Fibroblast of skin of abdomen (primary cell): ENCODE measurements around the gene MAPK11.
A peak's percentile ranks its signal among the peaks of the same experiment; 100 is the strongest.
"Not testable (repeated sequence)": the region's sequence is repeated elsewhere in the genome, so short reads cannot be mapped to it uniquely, and the experiment has no call there.

Experiments used
- DNase-seq: peaks from one replicate; pipeline ENCODE4 v3.0.0-alpha.2; 2013

The MAPK11 gene

GRCh38 chr22:50275181-50276055, 5.2 kb upstream of the MAPK11 start:
- DNase-seq = no peak

DNA sequence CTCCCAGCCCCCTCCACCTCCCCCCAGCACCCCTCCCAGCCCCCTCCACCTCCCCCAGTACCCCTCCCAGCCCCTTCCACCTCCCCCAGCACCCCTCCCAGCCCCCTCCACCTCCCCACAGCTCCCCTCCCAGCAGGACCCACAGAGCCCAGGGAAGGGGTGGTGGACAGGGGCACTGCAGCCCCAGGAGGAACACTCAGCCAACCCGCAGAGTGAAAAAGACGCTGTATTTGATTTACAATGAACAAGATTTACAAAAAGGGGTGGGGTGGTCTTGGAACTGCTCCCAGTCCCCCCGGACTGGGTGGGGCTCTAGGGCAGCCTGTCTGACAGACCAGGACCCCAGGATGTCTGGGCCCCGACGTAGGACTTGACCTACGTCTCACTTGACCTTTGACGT, 4.6 kb upstream of the MAPK11 start:
- no peak for DNase-seq

DNA sequence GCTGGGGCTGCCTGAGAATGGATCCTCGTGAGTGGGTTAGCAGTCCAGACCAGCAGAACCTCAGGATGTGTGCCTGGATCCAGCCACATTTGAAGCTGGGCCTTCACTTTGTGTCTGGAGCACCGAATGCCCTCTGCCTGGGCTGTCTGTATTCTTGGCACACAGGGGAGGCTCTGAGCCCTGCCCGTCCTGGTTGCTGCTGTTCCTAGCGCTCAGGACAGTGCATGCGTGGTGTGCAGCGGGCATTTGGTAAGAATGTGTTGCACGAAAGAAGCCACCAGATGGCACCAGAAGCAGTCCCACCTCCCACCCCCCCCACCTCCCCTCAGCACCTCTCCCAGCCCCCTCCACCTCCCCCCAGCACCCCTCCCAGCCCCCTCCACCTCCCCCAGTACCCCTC, 4.1 kb upstream of the MAPK11 start:
- peak; percentile 57 for DNase-seq

DNA sequence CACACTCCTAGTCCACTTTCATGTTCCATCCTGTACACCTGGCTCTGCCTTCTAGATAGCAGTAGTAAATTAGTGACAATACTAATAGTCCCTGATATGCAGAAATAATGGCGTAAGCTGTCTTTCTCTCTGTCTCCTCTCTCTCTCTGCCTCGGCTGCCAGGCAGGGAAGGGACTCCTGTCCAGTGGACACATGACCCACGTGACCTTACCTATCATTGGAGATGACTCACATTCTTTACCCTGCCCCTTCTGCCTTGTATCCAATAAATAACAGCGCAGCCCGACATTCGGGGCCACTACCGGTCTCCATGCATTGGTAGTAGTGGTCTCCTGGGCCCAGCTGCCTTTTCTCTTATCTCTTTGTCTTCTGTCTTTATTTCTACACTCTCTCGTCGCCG, 3.6 kb upstream of the MAPK11 start:
- DNase-seq = not testable (repeated sequence)

DNA sequence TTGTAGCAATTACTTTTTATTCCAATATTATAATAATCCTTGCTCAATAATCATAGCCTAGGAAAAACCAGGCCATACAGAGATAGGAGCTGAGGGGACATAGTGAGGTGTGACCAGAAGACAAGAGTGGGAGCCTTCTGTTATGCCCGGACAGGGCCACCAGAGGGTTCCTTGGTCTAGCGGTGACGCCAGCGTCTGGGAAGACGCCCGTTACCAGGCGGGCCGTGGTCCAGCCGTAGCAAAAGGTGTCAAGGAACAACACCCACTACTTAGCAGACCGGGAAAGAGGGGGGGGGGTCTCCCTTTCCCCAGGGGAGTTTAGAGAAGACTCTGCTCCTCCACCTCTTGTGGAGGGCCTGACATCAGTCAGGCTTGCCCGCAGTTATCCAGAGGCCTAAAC, 3.2 kb upstream of the MAPK11 start:
- not testable (repeated sequence) for DNase-seq

DNA sequence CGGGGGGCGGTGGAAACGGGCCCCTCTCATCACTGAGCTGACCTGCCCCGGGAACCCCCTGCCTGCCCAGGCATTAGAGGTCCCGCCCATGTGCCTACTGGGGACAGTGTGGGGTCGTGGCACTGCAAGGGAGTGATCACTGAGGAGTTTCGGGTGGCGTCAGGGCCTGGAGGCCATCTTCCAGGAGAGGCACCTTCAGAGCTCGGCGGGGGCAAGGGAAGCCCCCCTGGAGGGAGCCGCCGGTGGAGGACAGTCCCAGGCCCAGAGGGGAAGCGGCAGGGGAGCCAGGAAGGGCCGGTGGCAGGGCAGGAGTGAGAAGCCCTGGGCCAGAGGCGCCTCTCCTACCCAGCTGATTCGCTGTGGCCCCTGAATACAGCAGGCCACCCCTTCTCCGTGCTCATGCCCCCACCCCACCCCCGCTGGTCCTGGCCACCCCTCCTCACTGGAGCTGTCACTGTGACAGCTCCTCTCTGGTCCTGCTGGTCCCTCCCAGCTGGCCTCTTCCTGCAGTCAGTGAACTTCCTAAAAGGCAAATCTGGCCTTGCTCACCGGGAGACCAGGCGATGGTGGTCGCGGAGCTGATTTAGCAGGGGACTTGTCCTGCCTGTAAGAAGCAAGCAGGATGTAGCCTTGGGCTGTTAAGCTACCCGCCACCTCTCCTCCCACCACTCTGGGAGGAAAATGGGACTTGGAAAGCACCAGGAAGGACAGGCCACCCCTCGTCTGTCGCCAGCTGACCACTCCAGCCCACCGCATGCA, 2.0 kb upstream of the MAPK11 start:
- DNase-seq = no peak

DNA sequence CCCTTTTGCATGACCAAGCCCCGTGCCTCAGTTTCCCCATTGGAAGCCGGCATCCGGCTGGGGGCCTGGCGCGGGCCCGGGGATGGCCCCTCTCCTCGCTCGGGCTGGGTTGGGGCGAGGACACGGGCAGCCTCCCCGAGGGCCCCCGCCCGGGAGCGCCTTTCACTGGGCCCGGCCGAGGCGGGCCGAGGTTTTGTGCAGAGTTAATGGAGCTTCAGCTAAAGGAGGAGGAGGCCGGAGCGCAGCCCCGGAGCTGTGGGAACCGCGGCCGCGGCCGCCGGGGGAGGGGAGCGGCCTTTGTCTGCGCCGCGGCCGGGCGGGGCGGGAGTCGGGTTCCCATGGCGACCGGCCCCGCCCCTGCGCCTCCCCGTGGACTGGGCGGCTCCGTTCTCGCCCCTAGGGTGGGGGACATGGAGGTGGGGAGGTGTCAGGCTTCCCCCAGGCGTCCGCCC, 1.4 kb upstream of the MAPK11 start:
- DNase-seq = peak; percentile 58

GRCh38 chr22:50270666-50271394, 650 bp upstream of the MAPK11 start:
- DNase-seq = peak; percentile 48

DNA sequence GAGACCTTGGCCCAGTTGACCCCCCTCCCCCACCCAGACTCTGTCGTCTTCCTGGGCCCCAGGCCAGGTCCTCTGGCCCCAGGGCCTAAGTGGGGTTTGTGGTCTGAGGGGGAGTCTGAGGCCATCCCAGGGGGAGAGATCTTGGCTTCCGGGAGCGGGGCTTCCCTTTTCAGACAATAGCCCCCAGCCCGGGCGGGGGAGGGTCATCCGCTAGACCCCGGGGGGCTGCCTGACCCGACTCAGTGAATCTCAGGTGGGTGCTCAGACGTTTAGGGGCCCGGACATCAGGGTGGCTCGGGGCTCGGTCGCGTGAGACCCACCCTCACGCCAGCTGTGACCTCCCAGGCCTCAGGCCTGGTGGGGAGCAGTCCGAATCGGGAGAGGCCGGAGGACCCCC, 609 bp downstream of the MAPK11 start:
- DNase-seq = no peak

DNA sequence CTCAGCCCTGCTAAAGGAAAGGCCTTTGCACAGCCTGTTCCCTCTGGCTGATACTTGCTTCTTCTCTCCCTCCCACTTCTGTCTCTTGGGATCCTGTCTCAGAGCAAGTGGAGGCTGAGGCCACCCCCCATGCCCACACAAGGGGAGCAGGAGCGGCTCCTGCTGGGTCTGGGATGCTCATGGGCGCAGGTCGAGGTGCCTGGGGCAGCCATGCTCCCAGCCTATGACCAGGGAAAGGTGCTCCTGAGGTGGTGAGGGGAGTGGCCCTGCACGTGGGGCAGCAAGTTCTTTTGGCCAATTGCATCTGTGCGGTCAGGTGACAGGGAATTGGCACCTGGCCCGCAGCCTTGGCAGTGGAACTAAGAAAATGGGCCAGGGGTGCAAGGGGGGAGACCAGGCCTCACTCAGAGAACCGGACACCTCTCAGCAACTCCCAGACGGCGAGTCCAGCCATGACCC, 1.5 kb downstream of the MAPK11 start:
- no peak for DNase-seq

GRCh38 chr22:50267591-50268390, 2.4 kb downstream of the MAPK11 start:
- DNase-seq = peak; percentile 54

- DNase-seq = no peak
Measured at GRCh38 chr22:50266994-50267393, 3.2 kb downstream of the MAPK11 start.

DNA sequence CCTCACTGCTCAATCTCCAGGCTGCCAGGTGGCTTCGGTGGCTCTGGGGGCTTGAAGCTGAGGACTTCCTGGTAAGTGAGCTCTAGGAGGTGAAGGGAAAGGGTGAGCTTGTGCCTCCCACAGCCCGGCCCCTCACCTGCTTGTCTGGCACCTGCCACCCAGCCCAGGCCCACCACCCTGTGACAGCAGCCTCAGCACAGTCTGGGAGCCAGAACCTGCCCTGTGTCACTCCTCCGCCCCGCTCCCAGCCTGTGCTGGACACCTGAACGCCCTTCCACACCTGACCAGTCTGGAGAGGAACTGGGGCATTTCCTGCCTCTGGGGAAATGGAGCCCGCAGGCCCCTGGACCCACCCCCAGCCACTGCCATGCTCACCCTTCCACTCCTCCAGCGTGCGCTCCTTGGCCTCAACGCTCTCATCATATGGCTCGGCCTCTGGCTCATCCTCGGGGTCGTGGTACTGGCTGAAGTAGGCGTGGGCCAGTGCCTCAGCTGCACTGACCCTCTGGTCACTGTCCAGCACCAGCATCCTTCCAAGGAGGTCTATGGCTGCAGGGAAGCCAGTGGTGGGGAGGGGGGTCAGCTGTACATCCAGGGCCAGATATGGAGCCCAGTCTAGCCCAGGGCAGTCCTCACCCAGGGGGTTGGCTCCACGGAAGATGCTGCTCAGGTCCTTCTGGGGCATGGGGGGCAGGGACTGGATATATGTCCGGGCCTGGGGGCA, 5.1 kb downstream of the MAPK11 start:
- no peak for DNase-seq

DNA sequence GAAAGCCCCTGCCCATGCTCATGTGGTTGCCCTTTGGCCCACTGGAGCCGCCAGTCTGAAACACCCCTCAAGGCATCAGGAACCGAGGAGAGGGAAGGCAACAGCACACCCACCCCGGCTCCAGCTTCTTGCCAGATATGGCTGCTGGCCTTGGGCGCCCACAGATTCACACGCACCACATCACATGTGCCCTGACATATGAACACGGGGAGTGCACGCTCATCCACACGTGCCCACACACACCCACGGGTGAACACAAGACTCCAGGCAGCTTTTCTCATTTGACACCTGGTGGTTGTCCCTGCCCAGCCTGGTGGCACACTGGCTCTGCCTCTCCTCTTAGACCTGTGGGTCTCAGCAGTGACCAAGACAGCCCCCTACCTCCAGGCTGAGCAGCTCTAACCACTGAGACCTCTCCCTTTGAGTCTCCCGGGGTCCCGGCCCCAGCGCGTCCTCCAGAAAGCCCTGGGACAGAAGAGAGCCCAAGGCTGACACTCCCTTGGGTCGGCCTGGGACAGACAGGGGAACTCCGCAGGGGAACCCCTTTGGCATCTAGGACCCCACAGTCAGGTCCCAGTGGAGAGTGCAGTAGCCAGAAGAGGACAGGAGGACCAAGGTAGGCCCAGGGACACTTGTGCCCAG, 6.0 kb downstream of the MAPK11 start:
- DNase-seq = no peak

- no peak for DNase-seq
Measured at GRCh38 chr22:50262973-50263617, 7.1 kb downstream of the MAPK11 start.

- DNase-seq = no peak
Measured at GRCh38 chr22:50262460-50262911, 7.7 kb downstream of the MAPK11 start.

DNA sequence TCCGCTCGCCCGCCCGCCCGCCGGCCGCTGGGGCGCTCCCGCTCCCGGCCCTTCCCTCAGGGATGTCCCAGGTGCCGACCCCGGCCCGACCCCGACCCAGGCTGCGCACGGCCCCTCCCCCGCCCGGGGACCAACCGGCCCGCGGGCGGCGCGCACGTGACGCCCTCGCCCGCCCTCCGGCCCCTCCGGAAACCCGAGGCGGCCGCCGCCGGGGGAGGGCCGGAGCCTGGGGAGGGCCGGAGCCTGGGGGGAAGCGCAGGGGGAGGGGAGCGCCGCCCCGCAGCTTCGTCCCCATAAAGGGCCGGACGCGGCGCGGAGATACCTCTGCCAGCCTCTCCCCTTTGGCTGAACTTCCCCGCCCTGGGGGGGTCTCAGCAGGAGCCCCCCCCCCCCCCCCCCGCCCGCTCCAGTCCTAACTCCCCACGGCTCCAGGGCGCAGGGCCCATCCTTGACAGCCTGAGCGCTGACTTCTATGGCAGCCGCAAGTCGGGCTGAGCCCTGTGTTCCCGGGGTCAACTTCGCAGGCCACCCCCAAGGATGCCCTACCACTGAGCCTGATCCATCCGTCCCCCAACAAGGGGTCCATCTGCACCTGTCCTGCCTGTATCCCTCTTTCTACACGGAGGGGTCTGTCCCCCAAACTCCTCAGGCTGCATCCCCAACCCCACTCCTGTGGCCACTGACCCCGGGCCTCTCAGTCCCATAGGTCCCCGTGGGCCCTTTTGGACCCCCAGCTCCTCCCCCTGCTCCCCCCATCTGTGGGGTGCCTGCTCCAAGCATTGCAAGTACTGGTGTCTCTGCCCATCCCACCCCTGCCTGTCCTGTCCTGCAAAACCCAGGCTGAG, 8.3 kb downstream of the MAPK11 start, which contains the start of gene MAPK12:
TSS of gene MAPK12 (minus strand) at position 69 of the 845 bp plus-strand sequence. CDS start 174 bp downstream, outside the sequence.
- DNase-seq = peak; percentile 48

DNA sequence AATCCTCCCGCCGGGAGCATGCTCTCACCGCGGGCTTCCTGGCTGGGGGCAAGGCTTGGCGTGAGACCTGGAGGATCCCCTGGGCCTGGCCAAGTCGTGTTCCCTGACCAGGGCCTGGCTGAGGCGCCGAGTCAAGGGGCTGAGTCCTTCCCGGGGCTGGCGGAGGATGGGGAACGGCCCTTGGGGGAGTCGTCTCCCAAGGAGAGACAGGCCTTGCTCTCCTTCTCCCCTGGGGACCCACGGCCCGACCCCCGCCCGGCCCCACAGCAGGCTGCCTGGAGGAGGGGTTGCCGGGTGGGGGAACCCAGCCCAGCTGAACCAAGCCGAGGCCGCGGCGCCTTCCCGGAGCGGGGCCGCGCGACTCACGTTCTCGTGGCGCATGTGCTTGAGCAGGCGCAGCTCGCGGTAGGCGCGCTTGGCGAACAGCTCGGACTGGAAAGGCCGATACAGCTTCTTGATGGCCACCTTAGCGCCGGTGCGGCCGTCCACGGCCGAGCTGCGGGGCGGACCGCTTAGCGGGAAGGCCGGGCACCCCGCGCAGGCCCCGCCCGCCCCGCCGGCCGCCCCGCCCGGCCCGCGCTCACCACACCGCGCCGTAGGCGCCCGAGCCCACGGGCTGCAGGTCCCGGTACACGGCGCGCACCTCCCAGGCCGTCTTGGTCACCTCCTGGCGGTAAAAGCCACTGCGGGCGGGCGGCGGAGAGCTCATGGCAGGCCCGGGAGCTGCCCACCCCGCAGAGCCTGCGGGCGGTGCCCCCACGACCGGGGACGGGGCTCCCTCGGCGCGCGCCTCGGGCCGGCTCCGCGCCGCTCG, 9.2 kb downstream of the MAPK11 start:
- peak; percentile 61 for DNase-seq
